DMS53 (cell line): Measurements from ENCODE around the gene FN3K.

Experiments
- DNase-seq: peaks from one replicate; lab custom pipeline; 2025; lab: John Stamatoyannopoulos, UW

FN3K gene

DNA sequence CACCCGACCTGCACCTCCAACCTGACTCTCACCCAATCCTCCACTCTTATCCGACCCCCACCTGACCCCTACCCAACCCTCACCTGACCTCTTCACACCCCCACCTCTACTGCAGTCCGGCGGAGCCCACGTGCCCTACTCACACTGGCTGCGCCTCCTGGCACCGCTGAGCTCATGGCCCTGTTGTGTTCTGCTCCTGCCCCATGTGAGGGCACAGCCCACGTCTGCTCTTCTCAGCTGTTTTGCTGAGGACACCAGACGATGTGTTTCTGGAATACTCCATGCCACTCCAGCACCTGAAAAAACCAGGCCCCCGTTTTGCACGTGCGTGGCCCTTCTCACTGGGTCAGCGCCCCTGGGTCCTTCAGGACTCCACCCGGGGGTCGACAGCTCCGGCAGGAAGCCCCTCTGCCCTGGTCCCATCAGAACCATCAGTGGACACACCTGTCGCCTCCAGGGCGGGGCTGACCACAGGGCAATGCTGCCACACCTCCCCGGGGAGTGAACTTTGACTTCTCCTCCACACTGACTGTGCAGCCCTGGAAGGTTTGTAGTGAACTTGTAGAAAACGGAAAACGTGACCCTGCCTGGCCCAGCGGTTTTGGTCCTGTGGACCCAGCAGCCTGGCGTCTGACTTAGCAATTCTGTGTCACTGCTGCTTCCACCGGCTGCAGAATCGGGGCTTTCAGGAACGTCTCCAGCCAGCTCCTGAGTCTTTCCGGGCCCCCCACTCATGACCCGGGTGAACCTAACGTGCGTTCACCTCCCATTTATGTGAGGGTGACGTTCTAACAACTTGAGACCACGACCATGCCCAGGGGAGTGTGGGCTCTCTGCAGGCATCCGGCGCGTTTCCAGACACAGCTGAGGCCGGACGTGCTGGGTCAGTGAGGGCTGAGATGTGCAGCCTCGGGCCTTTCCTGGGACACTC, 31.2 kb upstream of the FN3K start:
- peak; percentile 48 for DNase-seq

GRCh38 chr17:82704886-82705285, 30.5 kb upstream of the FN3K start:
- DNase-seq = no peak

- DNase-seq = no peak
Measured at GRCh38 chr17:82705756-82706155, 29.7 kb upstream of the FN3K start.

DNA sequence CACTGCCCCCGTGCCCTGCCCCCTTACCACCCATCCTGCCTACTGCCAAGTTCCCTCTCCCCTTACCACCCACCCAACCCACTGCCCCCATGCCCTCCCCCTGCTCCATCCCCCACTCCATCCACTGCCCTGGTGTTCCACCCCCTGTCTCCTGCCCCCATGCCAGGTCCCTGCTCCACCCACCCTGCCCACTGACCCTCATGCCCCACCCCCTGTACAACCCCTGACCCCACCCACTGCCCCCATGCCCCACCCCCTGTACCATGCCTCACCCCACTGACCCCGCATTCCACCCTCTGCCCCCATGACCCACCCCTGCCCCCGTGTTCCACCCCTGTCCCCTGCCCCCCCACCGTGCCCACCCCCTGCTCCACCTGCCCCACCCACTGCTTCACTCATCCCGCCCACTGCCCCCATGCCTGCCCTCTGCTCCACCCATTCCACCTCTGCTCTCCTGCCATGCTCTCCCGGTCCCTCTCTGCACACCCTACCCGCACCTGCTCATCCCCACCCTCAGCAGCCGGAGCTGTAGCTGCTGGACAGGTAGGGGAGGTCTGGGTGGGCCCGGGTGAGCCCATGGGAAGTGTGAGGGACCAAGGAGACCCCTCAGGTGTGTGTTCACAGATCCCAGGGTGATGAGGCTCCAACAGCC, 26.3 kb upstream of the FN3K start:
- DNase-seq = no peak

- DNase-seq = no peak
Measured at GRCh38 chr17:82709676-82710498, 25.5 kb upstream of the FN3K start.

DNA sequence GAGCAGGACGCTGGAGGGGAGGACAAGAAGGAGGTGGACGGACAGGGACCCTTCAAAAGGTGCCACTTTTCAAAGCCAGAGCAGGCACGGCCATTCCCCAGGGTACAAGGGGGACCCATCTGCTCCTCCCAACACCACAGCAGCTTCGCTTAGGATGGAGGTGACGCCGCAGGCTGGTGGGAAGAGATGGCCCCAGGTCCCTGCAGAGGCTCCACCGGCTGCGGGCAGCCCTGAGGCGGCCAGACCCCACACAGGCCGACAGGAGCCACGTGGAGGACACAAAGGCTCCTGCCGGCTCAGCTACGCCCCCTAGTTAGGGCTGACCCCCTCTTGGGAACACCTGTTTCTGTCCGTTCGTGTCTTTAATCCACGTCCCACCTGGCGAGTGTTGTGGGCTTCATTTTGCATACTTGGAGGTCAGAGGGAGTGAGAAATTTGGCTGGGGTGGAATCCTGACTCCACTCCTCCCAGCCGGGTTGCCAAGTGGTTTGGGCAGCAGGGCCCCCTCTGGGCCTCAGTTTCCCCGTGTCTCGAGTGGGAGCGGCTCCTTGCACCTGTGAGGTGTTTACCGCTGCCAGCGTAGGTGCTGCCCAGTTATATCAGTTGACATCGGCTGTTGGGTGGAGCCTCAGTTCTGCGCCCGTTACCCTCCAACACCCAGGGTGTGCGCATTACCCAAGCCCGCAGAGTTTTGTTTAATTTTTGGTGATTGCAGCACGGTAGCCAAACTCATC, 24.7 kb upstream of the FN3K start:
- no peak for DNase-seq

- DNase-seq = no peak
Measured at GRCh38 chr17:82713071-82713723, 22.2 kb upstream of the FN3K start.

- DNase-seq = peak; percentile 99
Measured at GRCh38 chr17:82716203-82717010, 19.0 kb upstream of the FN3K start, which contains the start of gene FN3KRP. Gene FN3KRP, plus strand, starts transcription at chr17:82716706. Its CDS starts 50 bp downstream, at chr17:82716756.

GRCh38 chr17:82718986-82719685, 16.3 kb upstream of the FN3K start:
- peak; percentile 86 for DNase-seq

- no peak for DNase-seq
Measured at GRCh38 chr17:82720204-82720603, 15.2 kb upstream of the FN3K start.

DNA sequence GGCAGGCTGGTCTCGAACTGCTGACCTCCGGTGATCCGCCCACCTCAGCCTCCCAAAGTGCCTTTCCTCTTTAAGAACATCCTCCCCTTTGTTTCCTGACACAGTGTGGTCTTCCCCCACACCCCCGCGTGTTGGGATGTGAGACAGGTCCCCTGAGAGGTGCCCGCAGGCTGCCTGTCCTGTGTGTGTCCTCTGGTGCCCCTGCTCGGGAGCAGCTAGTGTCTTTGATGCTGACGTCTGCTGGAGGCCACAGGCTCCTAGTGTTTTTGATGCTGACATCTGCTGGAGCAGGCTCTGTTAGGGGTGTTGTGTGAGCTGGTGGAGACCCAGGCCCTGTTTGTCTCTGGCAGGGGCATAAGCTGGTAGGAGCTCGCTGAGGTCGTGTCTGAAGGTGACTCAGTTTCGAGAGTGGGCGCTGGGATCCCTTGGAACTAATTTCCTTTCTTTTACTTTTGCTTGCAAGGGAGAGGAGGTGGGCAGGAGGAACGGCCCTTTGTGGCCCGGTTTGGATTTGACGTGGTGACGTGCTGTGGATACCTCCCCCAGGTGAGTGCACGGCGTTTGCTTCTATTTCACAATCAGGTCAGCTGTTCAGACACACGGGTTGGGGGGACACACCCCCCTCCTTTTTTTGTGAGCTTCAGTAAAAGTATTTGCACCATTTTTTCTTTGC, 12.9 kb upstream of the FN3K start:
- no peak for DNase-seq

DNA sequence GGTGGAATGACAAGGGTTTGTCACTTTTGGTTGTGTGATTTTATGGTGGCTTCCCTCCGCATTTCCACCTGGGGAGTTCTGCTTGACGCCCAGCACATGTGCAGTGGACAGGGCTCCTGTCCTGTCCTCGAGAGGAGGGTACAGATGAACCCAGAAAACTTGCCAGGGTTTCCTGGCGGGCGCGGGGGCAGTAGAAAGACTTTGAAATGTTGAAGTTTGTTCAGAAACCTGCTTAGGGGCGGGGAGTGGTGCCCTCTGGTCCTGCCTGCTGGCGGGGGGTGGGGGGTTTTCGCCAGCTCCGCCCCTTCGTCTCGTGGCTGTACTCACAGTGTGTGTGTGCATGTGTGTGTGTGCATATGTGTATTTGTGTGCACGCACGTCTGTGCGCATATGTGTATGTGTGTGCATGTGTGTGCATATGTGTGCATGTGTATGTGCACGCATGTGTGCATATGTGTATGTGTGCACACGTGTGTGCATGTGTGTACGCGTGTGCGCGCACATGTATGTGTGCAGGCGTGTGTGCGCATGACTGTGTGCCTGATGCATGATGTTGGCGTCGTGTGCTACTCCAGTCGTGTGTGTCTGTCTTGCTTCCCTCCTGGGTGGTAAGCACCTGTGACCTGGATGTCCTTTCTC, 12.1 kb upstream of the FN3K start:
- no peak for DNase-seq

DNA sequence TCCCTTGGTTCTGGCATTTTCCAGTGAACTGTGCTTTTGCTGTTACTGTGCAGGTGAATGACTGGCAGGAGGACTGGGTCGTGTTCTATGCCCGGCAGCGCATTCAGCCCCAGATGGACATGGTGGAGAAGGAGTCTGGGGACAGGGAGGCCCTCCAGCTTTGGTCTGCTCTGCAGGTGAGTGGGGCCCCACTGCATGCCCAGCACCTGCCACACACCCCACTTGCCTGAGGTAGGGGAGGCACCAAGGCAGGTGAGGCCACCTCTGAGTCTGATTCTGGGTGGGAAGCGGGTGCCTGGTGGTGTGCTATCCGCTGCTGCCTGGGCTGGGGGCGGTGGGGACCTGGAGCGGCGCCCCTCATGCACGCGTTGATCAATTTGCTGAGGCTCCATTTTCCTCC, 9.0 kb upstream of the FN3K start:
- DNase-seq = no peak

DNA sequence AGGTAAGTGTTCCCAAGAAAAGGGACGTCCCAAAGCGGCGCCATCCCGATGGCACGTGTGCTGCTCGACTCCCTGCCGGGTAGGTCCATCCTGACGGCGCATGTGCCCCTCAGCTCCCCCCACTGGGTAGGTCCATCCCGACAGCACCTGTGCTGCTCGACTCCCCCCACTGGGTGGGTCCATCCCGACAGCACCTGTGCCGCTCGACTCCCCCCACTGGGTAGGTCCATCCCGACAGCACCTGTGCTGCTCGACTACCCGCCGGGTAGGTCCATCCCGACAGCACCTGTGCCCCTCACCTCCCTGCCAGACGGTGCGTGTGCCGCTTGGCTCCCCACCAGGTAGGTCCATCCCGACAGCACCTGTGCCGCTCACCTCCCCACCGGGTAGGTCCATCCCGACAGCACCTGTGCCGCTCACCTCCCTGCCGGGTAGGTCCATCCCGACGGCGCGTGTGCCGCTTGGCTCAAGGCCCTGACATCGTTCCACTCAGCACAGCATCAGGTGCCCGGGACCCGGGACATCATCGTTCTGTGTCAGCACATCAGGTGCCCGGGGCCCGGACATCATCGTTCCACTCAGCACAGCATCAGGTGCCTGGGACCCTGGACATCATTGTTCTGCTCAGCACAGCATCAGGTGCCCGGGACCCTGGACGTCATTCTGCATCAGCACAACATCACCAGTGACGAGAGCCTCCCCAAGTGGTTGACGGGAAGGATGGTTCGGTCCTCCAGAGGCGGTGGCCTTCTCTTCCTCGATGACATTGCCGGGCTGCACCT, 5.7 kb upstream of the FN3K start:
- no peak for DNase-seq

- DNase-seq = no peak
Measured at GRCh38 chr17:82732118-82732743, 3.2 kb upstream of the FN3K start.

- no peak for DNase-seq
Measured at GRCh38 chr17:82736511-82737185, 1.2 kb downstream of the FN3K start.
